ENCODE data around the gene SRCAP.

Gene SRCAP

DNA sequence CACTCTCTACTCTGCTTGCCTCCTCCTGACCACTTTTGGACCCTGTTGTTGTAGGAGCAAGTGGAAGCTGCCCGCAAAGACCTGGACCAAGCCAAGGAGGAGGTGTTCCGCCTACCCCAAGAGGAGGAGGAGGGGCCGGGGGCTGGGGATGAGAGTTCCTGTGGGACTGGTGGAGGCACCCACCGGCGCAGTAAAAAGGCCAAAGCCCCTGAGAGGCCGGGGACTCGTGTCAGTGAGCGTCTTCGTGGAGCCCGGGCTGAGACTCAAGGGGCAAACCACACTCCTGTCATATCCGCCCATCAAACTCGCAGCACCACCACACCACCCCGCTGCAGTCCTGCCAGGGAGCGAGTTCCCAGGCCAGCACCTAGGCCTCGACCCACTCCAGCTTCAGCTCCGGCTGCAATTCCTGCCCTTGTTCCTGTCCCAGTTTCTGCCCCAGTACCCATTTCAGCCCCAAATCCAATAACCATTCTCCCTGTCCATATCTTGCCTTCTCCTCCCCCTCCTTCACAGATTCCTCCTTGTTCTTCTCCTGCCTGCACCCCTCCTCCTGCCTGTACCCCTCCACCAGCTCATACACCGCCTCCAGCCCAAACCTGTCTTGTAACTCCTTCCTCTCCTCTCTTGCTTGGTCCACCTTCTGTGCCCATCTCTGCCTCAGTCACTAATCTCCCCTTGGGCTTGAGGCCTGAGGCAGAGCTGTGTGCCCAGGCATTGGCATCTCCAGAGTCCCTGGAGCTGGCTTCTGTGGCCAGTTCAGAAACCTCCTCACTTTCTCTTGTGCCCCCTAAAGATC, 38.2 kb downstream of the SRCAP start:
- DNase-seq (ENCODE audit: low spot score), result no peak

DNA sequence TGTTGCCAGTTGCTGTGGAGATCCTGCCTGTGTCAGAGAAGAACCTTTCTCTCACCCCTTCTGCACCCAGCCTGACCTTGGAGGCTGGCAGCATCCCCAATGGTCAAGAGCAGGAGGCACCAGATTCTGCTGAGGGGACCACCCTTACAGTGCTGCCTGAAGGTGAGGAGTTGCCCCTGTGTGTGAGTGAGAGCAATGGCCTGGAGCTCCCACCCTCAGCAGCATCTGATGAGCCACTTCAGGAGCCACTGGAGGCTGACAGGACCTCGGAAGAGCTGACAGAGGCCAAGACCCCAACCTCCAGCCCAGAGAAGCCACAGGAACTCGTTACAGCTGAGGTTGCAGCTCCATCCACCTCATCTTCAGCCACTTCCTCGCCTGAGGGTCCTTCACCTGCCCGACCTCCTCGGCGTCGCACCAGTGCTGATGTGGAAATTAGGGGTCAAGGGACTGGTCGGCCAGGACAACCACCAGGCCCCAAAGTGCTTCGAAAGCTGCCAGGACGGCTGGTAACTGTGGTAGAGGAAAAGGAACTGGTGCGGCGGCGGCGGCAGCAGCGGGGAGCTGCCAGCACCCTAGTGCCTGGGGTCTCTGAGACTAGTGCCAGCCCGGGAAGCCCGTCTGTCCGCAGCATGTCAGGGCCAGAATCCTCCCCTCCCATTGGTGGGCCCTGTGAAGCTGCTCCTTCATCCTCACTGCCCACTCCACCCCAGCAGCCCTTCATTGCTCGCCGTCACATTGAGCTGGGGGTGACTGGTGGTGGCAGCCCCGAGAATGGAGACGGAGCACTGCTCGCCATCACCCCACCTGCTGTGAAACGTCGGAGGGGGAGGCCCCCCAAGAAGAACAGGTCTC, 39.0 kb downstream of the SRCAP start:
- no peak for DNase-seq (ENCODE audit: low spot score)

DNA sequence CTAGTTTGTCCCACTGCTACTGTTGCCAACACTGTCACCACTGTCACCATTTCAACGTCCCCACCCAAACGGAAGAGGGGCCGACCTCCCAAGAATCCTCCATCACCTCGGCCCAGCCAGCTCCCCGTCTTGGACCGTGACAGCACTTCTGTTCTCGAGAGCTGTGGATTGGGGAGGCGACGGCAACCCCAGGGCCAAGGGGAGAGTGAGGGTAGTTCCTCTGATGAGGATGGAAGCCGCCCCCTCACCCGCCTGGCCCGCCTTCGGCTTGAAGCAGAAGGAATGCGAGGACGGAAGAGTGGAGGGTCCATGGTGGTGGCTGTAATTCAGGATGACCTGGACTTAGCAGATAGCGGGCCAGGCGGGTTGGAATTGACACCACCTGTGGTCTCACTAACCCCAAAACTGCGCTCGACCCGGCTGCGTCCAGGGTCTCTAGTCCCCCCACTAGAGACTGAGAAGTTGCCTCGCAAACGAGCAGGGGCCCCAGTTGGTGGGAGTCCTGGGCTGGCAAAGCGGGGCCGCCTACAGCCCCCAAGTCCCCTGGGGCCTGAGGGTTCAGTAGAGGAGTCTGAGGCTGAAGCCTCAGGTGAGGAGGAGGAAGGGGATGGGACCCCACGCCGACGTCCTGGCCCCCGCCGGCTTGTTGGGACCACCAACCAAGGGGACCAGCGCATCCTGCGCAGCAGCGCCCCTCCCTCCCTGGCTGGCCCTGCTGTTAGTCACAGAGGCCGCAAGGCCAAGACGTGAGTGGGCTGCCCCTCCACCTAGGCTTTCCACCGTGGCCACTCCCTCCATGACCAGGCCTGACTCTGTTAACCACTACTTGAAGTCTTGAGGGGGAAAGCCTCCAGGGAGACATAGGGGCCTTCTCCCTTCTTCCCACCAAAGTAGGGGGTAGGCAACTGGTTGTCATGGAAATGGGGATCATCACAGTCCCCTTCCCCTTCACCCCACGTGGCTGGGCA, 40.3 kb downstream of the SRCAP start:
- DNase-seq (ENCODE audit: low spot score), result no peak

DNA sequence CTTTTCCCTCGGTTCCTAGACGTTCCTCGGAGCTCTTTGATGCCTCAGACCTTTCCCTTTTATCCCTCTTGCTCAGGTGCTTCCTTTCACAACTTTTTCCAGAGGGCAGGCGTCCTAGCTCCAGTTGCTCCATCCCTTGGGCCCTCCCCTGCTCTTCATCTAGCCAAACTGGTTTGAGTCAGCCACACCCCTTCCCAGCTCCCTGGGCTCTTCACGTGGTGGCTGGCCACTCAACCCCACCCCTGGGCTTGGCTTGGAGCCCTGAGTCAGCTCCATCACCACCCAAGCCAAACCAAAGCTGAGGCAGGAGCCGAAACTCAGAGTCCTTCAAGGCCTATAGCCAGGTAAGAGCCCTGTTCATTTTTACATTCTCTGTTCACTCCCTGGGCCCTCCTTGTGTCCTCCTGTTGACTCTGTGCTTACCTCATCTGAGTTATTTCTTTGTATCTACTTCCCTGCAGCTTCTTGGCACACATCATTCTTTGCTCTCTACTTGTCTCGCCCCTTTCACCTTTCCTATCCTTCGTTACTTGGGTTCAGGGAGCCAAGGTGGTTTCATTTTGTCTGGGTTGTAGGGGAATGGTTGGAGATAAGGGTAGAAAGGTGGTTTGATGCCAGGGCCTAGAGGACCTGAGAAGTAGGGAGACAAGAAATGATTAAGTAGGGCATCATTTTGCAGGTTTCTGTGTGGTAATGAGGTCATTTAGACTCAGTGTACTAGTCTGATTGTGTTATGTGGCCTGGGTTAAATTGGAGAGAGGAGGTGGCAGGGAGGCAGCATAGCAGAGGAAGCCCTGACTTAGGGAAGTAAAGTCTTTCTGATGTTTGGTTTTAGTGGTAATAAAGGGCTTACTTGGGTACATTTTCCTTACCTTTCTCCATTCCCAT, 41.6 kb downstream of the SRCAP start:
- DNase-seq (ENCODE audit: low spot score), result peak; percentile 61

DNA sequence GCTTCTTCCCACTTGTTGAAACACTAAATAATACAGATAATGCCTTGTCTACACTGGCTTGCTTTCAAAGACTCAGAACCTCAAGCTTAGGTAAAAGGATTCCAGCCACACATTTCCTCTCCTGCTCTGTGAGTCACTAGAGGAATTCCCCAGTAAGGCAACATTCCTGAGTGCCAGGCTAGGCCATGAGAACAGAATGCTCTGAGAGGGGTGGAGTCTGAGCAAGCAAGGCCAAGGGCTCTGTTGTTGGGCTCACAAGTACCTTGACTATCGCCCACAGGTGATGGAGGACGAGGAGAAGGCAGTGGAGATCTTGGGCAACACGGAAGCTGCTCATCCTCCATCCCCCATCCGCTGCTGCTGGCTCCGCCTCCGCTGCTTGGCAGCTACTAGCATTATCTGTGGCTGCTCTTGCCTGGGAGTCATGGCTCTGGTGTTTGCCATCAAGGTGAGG, 42.5 kb downstream of the SRCAP start:
- DNase-seq (ENCODE audit: low spot score), result peak; percentile 40

DNA sequence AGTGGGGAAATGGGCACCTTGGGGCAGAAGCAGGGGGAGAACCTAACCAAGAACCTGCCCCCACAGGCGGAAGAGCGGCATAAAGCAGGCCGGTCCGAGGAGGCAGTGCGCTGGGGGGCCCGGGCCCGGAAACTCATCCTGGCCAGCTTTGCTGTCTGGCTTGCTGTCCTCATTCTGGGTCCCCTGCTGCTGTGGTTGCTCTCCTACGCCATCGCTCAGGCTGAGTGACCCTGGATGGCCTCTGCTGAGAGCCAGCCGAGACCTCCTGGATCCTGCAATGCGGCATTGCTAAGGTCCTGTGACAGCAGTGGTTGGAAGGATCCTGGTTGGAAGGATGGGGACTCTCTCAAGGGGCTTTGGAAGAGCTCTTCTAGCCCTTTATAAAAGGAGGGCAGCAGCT, 44.7 kb downstream of the SRCAP start:
- no peak for DNase-seq (ENCODE audit: low spot score)

DNA sequence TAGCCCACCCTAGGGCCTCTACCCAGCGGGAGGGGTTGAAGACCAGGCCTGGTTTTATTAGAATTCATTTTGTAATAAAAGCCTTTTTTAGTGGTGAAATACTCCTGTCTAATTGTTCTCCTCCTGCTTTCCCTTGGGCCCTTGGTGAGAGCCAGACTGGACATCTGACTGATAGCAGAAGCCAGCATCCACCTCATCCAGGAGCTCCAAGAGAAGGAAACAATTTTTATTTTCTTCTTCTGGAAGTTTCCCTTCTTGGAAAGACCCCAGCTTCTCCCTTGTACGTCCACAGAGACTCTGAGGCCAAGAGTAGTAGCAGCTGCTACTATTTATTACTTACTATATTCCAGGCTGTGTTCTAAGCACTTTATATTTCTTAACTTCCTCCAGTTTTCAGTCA, 45.2 kb downstream of the SRCAP start:
- no peak for DNase-seq (ENCODE audit: low spot score)

DNA sequence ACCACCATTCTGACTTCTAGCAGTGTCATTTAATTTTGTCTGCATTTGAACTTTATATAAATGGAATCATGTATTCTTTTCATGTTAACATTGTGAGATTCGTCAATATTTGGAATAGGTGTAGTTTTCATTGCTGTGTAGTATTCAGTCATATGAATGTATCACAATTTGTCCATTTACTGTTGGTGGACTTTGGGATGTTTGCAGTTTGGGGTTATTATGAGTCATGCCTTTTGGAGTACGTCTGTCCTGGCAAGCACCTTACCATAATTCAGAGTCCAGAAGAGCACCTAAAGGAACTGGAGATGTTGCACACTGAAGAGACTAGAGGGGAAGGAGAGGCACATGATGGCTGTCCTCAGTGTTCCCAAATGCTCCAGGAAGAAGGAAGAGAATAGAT, 46.1 kb downstream of the SRCAP start:
- no peak for DNase-seq (ENCODE audit: low spot score)

DNA sequence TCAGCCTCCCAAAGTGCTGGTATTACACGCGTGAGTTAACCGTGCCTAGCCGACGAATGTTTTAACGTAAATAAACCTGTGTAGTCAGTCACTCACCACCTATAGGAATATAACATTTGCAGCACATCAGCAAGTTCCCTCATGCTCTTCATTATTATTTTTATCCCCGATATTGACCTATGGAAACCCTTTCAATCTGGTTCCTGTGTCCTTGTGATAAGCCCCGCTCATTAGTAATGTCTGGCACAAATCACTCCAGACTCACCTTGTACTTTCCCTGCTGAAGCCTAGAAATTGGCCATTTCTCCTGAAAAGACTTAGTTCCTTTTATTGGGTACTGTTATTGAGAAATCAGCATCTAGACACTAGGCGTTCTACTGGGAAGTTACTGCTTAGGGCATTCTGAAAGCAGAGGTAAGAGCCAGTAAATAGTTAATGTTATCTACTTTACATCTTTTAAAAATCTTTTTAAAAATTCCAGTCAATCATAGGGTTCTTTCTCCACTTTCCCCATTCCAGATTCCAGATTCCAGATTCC, 47.7 kb downstream of the SRCAP start:
- DNase-seq (ENCODE audit: low spot score), result no peak

DNA sequence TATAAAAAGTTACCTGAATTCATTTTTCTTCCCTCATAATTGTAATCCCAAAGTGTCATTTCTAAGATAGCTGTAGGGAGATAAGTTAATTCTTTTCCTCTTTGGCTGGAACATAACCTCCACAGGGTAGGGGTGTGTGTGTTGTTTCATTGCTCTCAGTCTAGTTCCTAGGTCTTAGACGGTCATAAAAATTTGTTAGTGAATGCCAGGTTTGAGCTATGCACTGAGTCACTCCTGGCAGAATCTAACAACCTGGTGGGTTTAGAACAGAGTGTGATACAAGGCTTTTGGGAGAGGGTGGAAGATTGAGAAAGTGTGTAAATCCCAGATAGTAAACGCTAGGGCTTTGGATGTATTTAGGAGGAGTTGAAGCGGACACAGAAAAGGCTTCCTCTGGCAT, 48.4 kb downstream of the SRCAP start:
- no peak for DNase-seq (ENCODE audit: low spot score)

DNA sequence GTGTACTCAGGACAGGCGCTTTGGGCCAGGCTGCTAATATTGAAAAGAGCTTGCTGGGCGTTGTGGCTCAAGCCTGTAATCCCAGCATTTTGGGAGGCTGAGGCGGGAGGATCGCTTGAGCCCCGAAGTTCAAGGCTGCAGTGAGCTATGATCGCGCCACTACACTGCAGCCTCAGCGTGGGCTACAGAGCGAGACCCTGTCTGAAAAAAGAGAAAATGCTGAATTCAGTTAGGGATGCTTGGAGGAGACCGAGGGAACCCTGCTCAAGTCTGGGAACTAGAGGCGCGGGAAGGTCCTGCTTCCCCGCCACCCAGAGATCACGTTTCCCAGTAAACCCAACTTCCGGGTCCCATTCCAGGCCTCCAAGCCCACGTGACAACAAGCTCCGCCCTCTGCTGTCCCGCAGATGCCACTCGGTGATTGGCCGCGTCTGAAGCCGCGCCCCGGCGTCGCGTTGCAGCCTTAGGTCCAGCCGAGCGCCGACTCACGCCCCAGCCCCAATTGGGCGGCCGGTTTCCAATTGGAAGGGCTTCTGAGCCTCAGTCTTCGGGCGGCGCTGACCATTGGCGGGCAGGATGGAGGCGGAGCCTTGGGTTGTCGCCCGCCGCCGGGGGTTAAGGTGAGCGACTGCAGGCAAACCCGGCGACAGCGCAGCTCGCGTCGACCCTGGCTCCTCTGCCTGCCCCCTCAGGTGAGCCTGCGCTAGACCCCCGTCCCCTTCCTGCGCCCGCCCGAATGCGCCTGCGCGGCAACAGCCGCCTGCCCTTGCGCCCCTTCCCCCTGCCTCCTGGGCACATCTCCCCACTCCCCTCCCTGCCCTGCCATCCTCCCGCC, 49.0 kb downstream of the SRCAP start, which contains the start of gene PHKG2:
PHKG2 (plus strand) TSS at position 627 of the 835 bp plus-strand sequence. CDS start 396 bp downstream, outside the sequence.
- DNase-seq (ENCODE audit: low spot score), result peak; percentile 96

DNA sequence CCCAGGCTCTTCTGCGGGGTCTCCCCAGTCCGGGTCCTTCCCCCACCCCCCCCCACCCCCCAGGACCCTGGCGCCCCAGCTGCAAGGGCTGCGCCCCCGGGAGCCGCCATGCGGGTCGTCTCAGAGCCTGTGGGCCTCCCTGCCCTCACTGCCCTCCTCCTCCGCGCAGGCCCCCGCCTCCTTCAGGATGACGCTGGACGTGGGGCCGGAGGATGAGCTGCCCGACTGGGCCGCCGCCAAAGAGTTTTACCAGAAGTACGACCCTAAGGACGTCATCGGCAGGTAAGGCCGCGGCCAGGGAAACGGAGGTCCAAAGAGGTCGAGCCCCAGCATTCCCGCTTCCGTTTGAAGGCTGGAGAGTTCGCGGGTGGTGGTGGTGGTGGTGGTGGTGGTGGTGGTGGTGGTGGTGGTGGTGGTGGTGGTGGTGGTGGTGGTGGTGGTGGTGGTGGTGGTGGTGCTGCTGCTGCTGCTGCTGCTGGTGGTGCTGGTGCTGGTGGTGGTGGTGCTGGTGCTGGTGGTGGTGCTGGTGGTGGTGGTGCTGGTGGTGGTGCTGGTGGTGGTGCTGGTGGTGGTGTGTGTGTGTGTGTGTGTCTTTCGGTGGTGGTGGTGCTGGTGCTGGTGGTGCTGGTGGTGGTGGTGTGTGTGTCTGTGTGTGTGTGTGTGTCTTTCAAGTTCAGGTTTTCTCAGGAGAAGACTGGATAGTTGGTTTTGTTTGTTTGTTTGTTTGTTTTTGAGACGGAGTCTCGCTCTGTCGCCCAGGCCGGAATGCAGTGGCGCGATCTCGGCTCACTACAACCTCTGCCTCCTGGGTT, 49.9 kb downstream of the SRCAP start:
- DNase-seq (ENCODE audit: low spot score), result no peak

DNA sequence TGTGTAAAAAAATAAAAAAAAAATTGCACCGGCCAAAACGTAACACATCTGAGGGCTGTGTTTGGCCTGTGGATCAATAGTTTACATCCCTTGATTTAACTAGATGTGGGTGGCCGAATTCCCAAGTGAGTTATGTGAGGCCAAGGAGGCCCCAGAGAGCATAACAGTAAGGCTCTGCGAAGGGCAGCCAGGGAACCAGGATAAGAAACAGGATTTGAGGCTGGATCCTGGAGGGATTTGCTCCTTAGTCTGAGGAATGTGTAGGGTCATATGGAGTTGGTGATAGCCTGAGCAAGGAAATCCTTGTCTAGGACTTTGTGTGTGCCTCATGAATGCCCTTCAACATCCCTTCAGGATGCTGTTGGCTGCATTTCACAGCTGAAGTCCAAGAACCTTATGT, 51.2 kb downstream of the SRCAP start:
- DNase-seq (ENCODE audit: low spot score), result no peak

DNA sequence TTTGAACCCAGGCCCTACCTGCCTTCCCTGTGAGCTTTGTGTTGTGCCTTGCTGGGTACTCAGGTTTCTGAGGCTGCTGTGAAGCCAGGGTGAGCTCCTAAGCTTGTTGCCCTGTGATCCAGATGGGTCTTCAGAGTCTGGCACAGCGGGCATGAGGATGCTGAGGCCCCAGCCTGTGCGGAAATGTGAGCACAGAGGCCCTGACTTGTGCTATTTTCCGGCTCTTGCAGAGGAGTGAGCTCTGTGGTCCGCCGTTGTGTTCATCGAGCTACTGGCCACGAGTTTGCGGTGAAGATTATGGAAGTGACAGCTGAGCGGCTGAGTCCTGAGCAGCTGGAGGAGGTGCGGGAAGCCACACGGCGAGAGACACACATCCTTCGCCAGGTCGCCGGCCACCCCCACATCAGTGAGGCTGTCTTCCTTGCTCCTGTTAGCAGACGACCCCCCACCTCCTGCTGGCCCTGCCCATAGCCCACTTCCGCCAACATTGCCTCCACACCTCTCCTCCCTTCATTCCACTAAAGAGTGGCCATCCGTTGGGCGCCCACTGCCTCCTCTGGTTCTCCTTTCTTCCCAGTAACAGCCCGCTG, 52.0 kb downstream of the SRCAP start:
- DNase-seq (ENCODE audit: low spot score), result no peak

DNA sequence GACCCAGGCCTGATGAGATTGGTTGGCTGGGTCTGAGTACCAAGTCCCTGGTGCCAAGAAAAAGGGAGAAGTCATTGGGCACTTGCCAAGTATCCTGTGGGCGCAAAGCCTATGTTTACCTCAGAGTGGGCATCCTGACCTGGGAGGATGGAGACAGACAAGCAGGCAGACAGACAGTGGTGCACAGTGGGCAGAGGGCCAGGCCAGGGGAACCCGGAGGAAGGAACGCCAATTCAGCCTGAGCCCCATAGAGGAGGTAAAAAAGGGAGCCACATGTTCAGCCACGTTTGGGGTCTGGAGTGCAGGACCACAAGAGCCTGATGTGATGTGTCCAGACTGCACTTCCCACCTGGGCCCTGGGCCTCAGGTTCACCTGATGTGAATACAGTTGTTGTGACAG, 54.6 kb downstream of the SRCAP start:
- no peak for DNase-seq (ENCODE audit: low spot score)

DNA sequence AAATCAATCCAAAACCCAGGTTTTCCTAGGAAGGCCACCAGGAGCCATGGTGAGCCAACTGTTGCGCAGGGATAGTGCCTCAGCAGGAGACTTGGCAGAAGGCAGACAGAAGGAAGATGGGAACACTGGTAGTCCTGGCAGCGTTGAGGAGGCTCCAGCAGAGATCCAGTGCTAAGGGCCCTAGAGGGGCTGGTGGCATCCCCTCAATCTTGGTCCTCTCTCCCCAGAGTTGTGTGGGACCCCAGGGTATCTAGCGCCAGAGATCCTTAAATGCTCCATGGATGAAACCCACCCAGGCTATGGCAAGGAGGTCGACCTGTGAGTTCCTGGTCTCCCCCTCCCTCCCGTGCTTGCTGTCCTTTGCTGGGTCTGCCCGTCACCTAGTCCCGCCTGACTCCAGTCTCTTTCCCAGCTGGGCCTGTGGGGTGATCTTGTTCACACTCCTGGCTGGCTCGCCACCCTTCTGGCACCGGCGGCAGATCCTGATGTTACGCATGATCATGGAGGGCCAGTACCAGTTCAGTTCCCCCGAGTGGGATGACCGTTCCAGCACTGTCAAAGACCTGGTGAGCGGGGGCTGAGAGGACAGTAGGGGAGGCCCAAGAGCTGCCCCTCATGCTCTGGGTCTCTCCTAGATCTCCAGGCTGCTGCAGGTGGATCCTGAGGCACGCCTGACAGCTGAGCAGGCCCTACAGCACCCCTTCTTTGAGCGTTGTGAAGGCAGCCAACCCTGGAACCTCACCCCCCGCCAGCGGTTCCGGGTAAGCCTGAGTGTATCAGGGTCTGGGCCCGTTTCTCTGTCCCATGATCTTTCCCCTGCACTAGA, 57.2 kb downstream of the SRCAP start:
- DNase-seq (ENCODE audit: low spot score), result no peak

DNA sequence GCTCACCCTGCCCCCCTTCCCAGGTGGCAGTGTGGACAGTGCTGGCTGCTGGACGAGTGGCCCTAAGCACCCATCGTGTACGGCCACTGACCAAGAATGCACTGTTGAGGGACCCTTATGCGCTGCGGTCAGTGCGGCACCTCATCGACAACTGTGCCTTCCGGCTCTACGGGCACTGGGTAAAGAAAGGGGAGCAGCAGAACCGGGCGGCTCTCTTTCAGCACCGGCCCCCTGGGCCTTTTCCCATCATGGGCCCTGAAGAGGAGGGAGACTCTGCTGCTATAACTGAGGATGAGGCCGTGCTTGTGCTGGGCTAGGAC, 57.8 kb downstream of the SRCAP start:
- DNase-seq (ENCODE audit: low spot score), result no peak

DNA sequence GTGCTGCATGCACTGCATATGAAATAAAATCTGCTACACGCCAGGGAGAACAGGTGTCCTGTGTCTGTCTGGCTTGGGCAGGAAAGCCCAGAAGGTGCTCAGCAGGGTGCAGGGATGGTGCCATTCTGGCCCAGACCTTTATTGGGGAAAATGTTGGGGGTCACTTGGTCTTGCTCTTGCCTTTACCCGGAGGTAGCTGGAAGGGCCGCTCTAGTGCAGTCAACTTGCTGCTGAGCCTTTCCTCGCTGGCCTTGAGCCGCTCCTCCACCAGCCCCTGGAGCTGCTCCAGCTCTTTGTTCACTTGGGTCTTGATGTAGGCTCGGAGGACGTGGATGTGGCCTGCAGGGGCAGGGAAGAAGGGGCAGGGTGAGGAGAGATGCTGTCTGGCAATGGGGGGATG, 58.3 kb downstream of the SRCAP start:
- no peak for DNase-seq (ENCODE audit: low spot score)

Data from HuH-7.5 (cell line).